Right atrium auricular region (tissue), 2 donors: Measurements from ENCODE around the gene DEFB113. TPM values are rescaled to one million over a fixed set of nuclear protein-coding genes. Genes with fewer than 3 reads are reported as not detected.

Experiments used
- DNase-seq: peaks from one replicate; pipeline ENCODE4 v3.0.0-alpha.2; 2019; ENCODE audit warnings: low spot score
- H3K27ac ChIP-seq, 2 donors: fragments of 200-600 bp; sonication (generic); 1 replicate in 1 of 2; 2 replicates in 1 of 2; pipeline ENCODE4 v1.5.1; 2016 to 2019
- H3K27me3 ChIP-seq, 2 donors: fragments of 200-600 bp; sonication (generic); one replicate each; pipeline versions ENCODE4 v1.5.1 to v1.6.0; 2017 to 2019
- H3K36me3 ChIP-seq: fragments of 200-600 bp; sonication (generic); one replicate; pipeline ENCODE4 v1.5.1; 2016
- H3K4me1 ChIP-seq, 2 donors: fragments of 200-600 bp; sonication (generic); one replicate each; pipeline versions ENCODE4 v1.5.1 to v1.6.0; 2017 to 2019
- H3K4me3 ChIP-seq, 2 donors: fragments of 200-600 bp; sonication (generic); 1 replicate in 1 of 2; 2 replicates in 1 of 2; pipeline ENCODE4 v1.5.1; 2017 to 2019; ENCODE audit warnings: mild to moderate bottlenecking in 1 of 2, moderate library complexity in 1 of 2
- H3K9me3 ChIP-seq, 2 donors: fragments of 200-600 bp; sonication (generic); one replicate each; pipeline ENCODE4 v1.5.1; 2019
- total RNA-seq, 2 donors: library from RNA; depleted of rRNA; stranded (reverse); fragments of >200 nt; gene quantifications; one replicate each; pipeline ENCODE4 v1.1.0, GENCODE V29; 2016
- TF ChIP-seq, protein P1 (sequence below), 2 donors: fragments of 200-600 bp; sonication (generic); IDR thresholded peaks; one replicate each; pipeline ENCODE4 v1.5.1; 2019; ENCODE audit warnings: antibody characterized with exemption in 2 of 2

DEFB113 gene, protein sequence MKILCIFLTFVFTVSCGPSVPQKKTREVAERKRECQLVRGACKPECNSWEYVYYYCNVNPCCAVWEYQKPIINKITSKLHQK
- not detected for total RNA-seq

GRCh38 chr6:49969605-49970004 lies at the start of gene DEFB113:
Gene DEFB113, minus strand, starts transcription at chr6:49969625. Its CDS starts 0 bp downstream, at chr6:49969625.
- Histone ChIP-seq H3K27ac (no peak within 1 kb of the TSS), H3K27me3 (no peaks in the 10 kb centered on the region), H3K4me3 (no peak within 1 kb of the TSS), H3K4me1 (no peaks in the 10 kb centered on the region), H3K9me3 (no peaks in the 10 kb centered on the region), H3K36me3 (no peaks in the 10 kb centered on the region)
- TF ChIP-seq, protein P1, sequence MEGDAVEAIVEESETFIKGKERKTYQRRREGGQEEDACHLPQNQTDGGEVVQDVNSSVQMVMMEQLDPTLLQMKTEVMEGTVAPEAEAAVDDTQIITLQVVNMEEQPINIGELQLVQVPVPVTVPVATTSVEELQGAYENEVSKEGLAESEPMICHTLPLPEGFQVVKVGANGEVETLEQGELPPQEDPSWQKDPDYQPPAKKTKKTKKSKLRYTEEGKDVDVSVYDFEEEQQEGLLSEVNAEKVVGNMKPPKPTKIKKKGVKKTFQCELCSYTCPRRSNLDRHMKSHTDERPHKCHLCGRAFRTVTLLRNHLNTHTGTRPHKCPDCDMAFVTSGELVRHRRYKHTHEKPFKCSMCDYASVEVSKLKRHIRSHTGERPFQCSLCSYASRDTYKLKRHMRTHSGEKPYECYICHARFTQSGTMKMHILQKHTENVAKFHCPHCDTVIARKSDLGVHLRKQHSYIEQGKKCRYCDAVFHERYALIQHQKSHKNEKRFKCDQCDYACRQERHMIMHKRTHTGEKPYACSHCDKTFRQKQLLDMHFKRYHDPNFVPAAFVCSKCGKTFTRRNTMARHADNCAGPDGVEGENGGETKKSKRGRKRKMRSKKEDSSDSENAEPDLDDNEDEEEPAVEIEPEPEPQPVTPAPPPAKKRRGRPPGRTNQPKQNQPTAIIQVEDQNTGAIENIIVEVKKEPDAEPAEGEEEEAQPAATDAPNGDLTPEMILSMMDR (IDR thresholded peaks at IDR 0.05), result no peak
- DNase-seq, result no peak

- no peaks in the 10 kb centered on the region for H3K36me3 ChIP-seq
- no peaks in the 10 kb centered on the region for H3K27me3 ChIP-seq
- no peaks in the 10 kb centered on the region for H3K4me1 ChIP-seq
- no peak for DNase-seq
- no peaks in the 10 kb centered on the region for H3K9me3 ChIP-seq
- TF ChIP-seq, protein P1 (IDR thresholded peaks at IDR 0.05), result no peak
- H3K4me3 ChIP-seq, result no peak overlapping the region
- no peak overlapping the region for H3K27ac ChIP-seq
These were observed 38.4 kb upstream of the DEFB113 start for GRCh38 chr6:50007819-50008218.

DNA sequence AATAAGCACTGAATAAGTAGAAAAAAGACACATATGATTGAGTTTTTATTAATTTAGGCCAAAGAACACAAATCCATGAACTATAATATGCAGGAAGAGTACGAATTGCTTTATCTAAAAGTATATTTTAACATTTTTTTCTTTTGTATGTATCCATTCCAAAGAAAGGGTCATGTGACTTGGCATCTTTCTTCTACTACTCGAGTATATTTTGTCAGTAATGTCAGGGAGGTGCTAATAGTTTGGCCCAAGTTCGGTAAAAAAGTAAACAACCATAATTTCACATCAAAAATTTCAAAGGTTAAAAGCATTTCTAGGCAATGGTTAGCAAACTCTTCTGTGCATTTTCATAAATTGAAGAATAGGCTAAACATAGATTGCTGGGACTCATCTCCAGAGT lies 33.7 kb upstream of the DEFB113 start:
- Histone ChIP-seq H3K9me3 (no peaks in the 10 kb centered on the region), H3K4me3 (no peak overlapping the region), H3K27ac (no peak overlapping the region), H3K36me3 (no peaks in the 10 kb centered on the region), H3K27me3 (no peaks in the 10 kb centered on the region), H3K4me1 (no peaks in the 10 kb centered on the region)
- TF ChIP-seq, protein P1 (IDR thresholded peaks at IDR 0.05), result no peak
- no peak for DNase-seq

DNA sequence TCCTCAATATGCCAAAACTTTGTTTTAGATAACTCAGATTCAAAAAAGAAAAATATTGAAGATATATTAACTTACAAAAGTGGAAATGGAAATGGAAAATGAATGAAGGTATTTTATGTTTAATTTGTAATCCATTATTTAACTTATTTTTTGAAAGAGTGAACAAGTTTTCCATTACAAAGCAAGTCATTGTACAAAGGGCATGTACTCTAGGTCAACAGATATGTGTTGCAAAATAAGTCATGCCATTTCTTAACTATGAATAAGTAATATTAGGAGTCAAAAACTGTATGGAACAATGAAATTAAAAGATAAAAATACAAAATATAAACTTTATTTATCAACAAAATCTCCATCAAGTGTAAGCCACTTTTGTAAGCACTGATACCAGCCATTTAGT lies 25.9 kb upstream of the DEFB113 start:
- Histone ChIP-seq H3K9me3 (no peaks in the 10 kb centered on the region), H3K36me3 (no peaks in the 10 kb centered on the region), H3K27me3 (no peaks in the 10 kb centered on the region), H3K4me3 (no peak overlapping the region), H3K4me1 (no peaks in the 10 kb centered on the region), H3K27ac (no peak overlapping the region)
- TF ChIP-seq, protein P1 (IDR thresholded peaks at IDR 0.05), result no peak
- no peak for DNase-seq

DNA sequence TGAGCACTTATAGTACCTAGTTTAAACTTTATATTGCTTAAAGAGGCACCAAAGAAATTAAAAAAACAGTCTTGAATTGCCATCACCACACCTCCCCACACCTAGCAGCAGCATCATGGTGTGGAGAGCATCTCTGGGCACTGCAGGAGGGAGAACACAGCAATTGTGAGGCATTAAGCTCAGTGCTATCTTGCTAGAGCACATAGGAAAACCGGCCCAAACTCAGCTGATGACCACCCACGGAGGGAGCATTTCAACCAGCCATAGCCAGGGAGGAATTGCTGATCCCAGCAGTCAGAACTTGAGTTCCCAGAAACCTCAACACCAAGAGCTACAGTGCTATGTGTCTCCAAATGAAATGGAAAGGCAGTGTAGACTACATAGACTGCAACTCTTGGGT lies 19.5 kb upstream of the DEFB113 start:
- Histone ChIP-seq H3K27ac (no peak overlapping the region), H3K4me1 (no peaks in the 10 kb centered on the region), H3K36me3 (no peaks in the 10 kb centered on the region), H3K27me3 (no peaks in the 10 kb centered on the region), H3K9me3 (no peaks in the 10 kb centered on the region), H3K4me3 (no peak overlapping the region)
- TF ChIP-seq, protein P1 (IDR thresholded peaks at IDR 0.05), result no peak
- no peak for DNase-seq

- H3K27me3 ChIP-seq, result no peaks in the 10 kb centered on the region
- TF ChIP-seq, protein P1 (IDR thresholded peaks at IDR 0.05), result no peak
- no peaks in the 10 kb centered on the region for H3K9me3 ChIP-seq
- no peaks in the 10 kb centered on the region for H3K4me1 ChIP-seq
- H3K27ac ChIP-seq, result no peak overlapping the region
- DNase-seq, result no peak
- no peak overlapping the region for H3K4me3 ChIP-seq
- no peaks in the 10 kb centered on the region for H3K36me3 ChIP-seq
These were observed 18.3 kb upstream of the DEFB113 start for GRCh38 chr6:49987749-49988148.
